Endodermal cell (in vitro differentiated cells): Measurements from ENCODE around the gene RPGRIP1. TPM values are rescaled to one million over a fixed set of nuclear protein-coding genes. Genes with fewer than 3 reads are reported as not detected.

Experiments
- DNase-seq: peaks from one replicate; pipeline ENCODE4 v3.0.0-alpha.2; 2017
- H3K27ac ChIP-seq: 2 replicates; pipeline ENCODE4 v1.5.1; 2013; ENCODE audit warnings: mild to moderate bottlenecking, low read depth, low read length, moderate library complexity
- H3K27me3 ChIP-seq: 2 replicates; pipeline ENCODE4 v1.6.1; 2013; ENCODE audit warnings: mild to moderate bottlenecking, low read length, moderate library complexity; ENCODE audit not compliant: insufficient read depth, control insufficient read depth, poor library complexity, severe bottlenecking
- H3K36me3 ChIP-seq: 2 replicates; pipeline ENCODE4 v1.7.0; 2013; ENCODE audit warnings: mild to moderate bottlenecking, low read length, moderate library complexity; ENCODE audit not compliant: control insufficient read depth, insufficient read depth
- H3K4me1 ChIP-seq: one replicate; pipeline ENCODE4 v1.7.0; 2013; ENCODE audit warnings: low read length; ENCODE audit not compliant: control insufficient read depth, insufficient read depth
- H3K4me3 ChIP-seq: 2 replicates; pipeline ENCODE4 v1.5.1; 2013; ENCODE audit warnings: mild to moderate bottlenecking, low read length, moderate library complexity
- H3K9ac ChIP-seq: 2 replicates; pipeline ENCODE4 v1.6.1; 2013; ENCODE audit warnings: mild to moderate bottlenecking, low read length, moderate library complexity; ENCODE audit not compliant: poor library complexity, severe bottlenecking; ENCODE audit errors: extremely low read depth
- H3K9me3 ChIP-seq: 2 replicates; pipeline ENCODE4 v1.6.1; 2013; ENCODE audit warnings: mild to moderate bottlenecking, low read length, moderate library complexity; ENCODE audit not compliant: control insufficient read depth
- H3K27ac Mint-ChIP-seq: 2 replicates; pipeline ENCODE4 v1.8.0; 2020; ENCODE audit warnings: mixed read lengths
- H3K27me3 Mint-ChIP-seq: 2 replicates; pipeline ENCODE4 v1.8.0; 2021; ENCODE audit warnings: mild to moderate bottlenecking, mixed read lengths; ENCODE audit not compliant: insufficient read depth
- H3K36me3 Mint-ChIP-seq: 2 replicates; pipeline ENCODE4 v1.8.0; 2020; ENCODE audit warnings: low read depth, mixed read lengths
- H3K4me1 Mint-ChIP-seq: 2 replicates; pipeline ENCODE4 v1.8.0; 2020; ENCODE audit warnings: mixed read lengths
- H3K4me3 Mint-ChIP-seq: 2 replicates; pipeline ENCODE4 v1.8.0; 2020; ENCODE audit warnings: mild to moderate bottlenecking, moderate library complexity, mixed read lengths
- H3K9me3 Mint-ChIP-seq: 2 replicates; pipeline ENCODE4 v1.8.0; 2020; ENCODE audit warnings: mild to moderate bottlenecking, mixed read lengths
- CTCF ChIP-seq: fragments of 200-600 bp; sonication (generic); conservative IDR thresholded peaks from 2 replicates; pipeline ENCODE4 v1.5.0; 2021; ENCODE audit warnings: antibody characterized with exemption, mild to moderate bottlenecking
- WGBS, 2 experiments: methylation state at CpG; one replicate each; pipeline versions ENCODE4 v1.1.5 to v1.1.7; 2013; ENCODE audit warnings: missing lambda C conversion rate in 2 of 2, mixed read lengths in 1 of 2; ENCODE audit not compliant: insufficient coverage in 1 of 2, insufficient read length in 1 of 2; 5-methylcytosine and 5-hydroxymethylcytosine counted together
- total RNA-seq, 2 donors: library from RNA; stranded (reverse); fragmentation: NEBNext Ultra II Directional in 1 of 2; extraction: Animal tissue kit (Norgen Biotek cat#: 25700) in 1 of 2; gene quantifications; 2 replicates in 1 of 2; 3 replicates in 1 of 2; pipeline ENCODE4 v1.2.1, GENCODE V29; 2021

The RPGRIP1 gene
- total RNA-seq, 2 donors from 2014 or later, result 0.29 TPM; not detected in 1

- Histone ChIP-seq H3K9ac (no peak overlapping the region), H3K9me3 (no peaks in the 10 kb centered on the region), H3K36me3 (peaks cover 97% of the 10 kb centered on the region), H3K27ac (no peak overlapping the region), H3K4me1 (peaks cover 2% of the 10 kb centered on the region), H3K4me3 (no peak overlapping the region), H3K27me3 (no peaks in the 10 kb centered on the region)
- Mint-ChIP-seq H3K27me3 (no peaks in the 10 kb centered on the region), H3K9me3 (no peaks in the 10 kb centered on the region), H3K27ac (peak overlapping the region; percentile 30), H3K36me3 (peaks cover 65% of the 10 kb centered on the region), H3K4me3 (no peak overlapping the region), H3K4me1 (peaks cover 21% of the 10 kb centered on the region)
- DNase-seq, result no peak
- no peak for TF ChIP-seq CTCF
- 100% methylated on average over 1 to 2 of the region's 2 CpGs for WGBS, 2 experiments
Measured at GRCh38 chr14:21240417-21240816, 39.5 kb upstream of the RPGRIP1 start.

GRCh38 chr14:21241218-21241819 lies 38.6 kb upstream of the RPGRIP1 start:
- H3K36me3 Mint-ChIP-seq, result peaks cover 71% of the 10 kb centered on the region
- TF ChIP-seq CTCF, result peak; percentile 69
- WGBS, 2 experiments, result 93 to 95% methylated on average over 1 of the region's 1 CpG
- Histone ChIP-seq H3K27ac (no peak overlapping the region), H3K27me3 (no peaks in the 10 kb centered on the region), H3K9me3 (no peaks in the 10 kb centered on the region), H3K9ac (no peak overlapping the region), H3K4me3 (no peak overlapping the region), H3K36me3 (peaks cover 97% of the 10 kb centered on the region), H3K4me1 (no peaks in the 10 kb centered on the region)
- no peak overlapping the region for H3K4me3 Mint-ChIP-seq
- no peaks in the 10 kb centered on the region for H3K9me3 Mint-ChIP-seq
- H3K4me1 Mint-ChIP-seq, result peaks cover 21% of the 10 kb centered on the region
- DNase-seq, result no peak
- peak overlapping the region; percentile 50 for H3K27ac Mint-ChIP-seq
- H3K27me3 Mint-ChIP-seq, result no peaks in the 10 kb centered on the region

- Histone ChIP-seq H3K27me3 (no peaks in the 10 kb centered on the region), H3K36me3 (peaks cover 97% of the 10 kb centered on the region), H3K27ac (no peak overlapping the region), H3K9me3 (no peaks in the 10 kb centered on the region), H3K9ac (no peak overlapping the region), H3K4me3 (no peak overlapping the region), H3K4me1 (no peaks in the 10 kb centered on the region)
- H3K36me3 Mint-ChIP-seq, result peaks cover 80% of the 10 kb centered on the region
- WGBS, 2 experiments, result 96 to 97% methylated on average over 6 to 7 of the region's 7 CpGs
- no peak for DNase-seq
- no peak for TF ChIP-seq CTCF
- no peaks in the 10 kb centered on the region for H3K9me3 Mint-ChIP-seq
- H3K27me3 Mint-ChIP-seq, result no peaks in the 10 kb centered on the region
- H3K4me1 Mint-ChIP-seq, result peaks cover 20% of the 10 kb centered on the region
- peak overlapping the region; percentile 10 for H3K27ac Mint-ChIP-seq
- no peak overlapping the region for H3K4me3 Mint-ChIP-seq
Measured at GRCh38 chr14:21244544-21244943, 35.3 kb upstream of the RPGRIP1 start.
